Stimulated activated CD8-positive, alpha-beta memory T cell treated with anti-CD3 and anti-CD28 coated beads, Interleukin-7, amount 100 ng/mL, for 4 hours (primary cell): ENCODE data around the gene PATJ.

ENCODE experiments used
- DNase-seq, 2 donors: peaks; one replicate each; pipeline ENCODE4 v3.0.0-alpha.2; 2020; ENCODE audit warnings: low read depth in 2 of 2

The PATJ gene

DNA sequence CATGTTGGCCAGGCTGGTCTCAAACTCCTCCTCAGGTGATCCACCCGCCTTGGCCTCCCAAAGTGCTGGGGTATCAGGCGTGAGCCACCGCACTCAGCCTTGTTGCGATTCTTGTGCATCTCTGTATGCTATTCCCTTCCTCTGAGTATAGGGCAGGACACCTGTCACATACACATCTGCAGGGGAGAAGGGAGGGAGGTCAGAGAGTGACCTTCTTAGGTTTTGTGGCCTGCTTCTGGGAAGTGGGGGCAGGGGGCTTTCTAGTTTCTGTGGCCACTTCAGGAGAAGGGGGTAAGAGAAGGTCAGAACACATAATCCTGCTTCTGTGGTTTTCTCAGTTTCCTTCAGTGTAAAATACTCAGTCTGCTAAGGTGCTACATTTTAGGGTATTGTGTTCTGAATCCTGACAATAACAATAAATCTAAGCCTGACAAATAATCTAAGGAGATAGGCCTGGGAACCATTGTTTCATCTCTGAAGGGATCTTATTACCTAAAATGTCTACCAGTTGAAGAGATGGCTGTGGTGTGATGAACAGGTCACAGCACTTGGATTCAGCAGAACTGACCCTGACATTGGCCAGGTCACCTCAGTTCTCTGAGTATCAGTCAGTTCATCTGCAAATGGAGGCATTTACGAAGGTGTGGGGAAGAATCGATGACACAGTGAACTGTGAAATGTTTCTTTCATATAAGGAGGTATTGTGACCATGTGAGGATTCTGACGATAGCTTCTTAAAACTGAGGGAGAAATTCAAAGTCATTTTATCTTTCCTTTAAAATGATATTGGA, 239.8 kb downstream of the PATJ start:
- no peak for DNase-seq

DNA sequence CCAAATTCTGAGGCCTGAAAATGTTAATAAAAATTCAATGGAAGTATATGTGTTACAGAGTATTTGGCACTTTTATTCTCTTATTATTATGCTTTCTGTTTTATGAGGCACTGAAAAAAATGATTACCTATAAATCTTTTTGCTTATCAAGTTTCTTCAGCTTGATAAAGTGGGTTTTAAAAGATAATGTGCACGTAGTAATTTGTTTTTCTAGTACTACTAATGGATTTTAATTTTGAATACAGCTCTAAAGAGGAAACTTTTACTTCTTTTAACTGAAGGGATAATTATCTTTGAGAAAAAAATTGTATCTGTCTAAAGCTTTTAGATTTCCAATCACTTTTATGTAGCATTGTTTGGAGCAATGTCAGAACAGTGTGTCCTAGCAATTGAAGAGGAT, 241.0 kb downstream of the PATJ start:
- no peak for DNase-seq

DNA sequence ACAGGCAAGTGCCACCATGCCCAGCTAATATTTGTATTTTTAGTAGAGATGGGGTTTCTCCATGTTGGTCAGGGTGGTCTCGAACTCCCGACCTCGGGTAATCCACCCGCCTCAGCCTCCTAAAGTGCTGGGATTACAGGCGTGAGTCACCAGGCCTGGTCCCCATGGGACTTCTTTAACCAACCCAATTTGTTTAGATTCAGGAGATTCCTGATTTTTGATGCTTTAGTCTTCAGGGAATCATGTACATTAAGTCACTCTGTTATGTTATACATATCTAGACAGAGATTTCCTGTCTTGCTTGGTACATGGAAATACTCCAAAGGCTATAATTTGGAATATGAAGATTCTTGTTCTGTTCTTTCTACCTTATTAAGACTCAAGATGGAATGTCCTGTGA, 250.0 kb downstream of the PATJ start:
- DNase-seq, result no peak

DNA sequence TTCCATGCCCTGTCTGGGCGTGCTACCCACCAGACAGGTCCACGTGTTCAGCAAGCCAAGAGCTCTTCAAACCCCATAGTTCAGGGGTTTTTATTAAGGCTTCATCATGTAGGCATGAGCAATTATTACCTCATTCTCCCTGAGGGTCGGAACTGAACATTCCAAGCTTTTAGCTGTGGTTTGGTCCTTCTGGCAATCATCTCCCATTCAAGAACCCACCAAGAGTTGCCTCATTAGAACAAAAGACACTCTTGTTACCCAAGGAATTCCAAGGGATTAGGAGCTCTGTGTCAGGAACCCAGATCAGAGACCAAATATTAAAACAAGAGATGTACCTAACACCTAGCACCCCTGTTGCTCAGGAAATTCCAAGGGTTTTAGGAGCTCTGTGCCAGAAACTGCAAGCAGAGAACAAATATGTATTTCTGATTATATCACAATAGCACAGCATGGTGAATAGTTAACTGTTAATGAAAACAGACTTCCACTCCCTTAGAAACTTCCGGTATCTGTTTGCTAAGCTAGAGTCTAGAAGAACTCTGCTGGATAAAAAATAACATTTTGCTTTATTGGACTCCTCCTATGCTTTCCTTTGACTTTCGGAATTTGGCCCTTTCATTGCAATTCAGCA, 251.2 kb downstream of the PATJ start:
- DNase-seq, result no peak

DNA sequence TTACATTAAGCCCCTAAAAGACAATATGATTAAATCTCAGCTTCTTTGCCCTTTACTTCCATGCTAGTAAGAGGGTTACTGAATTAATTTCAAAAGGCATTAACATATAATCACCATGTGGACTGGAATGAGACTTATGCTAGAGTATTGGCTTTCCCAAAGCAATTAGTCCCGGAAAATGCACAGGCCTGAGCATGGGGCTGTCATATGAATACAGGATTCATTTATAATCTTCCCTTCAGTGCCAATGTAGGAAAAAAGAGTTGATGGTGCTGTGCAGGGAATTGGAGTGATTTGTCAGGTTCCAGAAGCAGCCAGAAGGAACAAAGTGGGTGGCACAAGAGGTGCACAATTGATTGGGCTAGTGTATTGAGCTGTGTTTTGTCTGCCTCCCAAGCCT, 253.4 kb downstream of the PATJ start:
- no peak for DNase-seq

DNA sequence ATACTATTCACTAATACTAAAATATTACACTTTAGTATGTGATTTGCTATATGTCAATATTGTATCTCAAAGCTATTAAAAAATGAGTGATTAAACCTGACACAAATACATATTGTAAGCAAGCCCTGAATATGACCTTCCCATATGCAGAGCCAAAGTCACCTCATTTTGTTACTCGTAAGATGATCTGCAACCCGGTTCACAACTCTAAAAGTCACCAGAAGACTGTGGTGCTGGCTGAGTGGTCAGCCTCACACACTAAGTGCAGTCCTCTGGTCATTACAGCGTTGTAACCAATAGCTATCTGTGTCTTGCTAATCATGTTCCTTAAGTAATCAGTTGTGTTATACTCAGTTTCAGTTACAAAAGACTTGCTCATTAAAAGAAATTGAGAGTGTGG, 254.8 kb downstream of the PATJ start:
- DNase-seq, result no peak

DNA sequence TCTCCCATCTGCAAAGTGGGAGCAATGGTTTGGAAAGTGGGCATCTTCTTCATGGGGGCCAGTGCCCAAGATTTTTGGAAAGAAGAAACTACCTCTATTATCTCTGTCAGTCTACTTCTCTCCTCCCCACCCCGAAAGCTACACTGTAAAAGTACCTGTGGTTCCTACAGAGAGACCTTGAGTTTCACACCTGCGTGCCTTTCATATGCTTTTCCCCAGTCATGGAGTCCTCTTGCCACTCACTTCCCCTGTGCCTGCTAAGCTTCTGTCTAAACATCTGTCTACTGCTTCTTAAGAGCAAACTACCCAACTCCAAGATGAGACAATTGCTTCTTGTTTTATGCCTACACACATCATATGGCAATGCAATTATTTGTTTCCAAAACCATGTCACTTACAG, 261.5 kb downstream of the PATJ start:
- DNase-seq, result no peak

DNA sequence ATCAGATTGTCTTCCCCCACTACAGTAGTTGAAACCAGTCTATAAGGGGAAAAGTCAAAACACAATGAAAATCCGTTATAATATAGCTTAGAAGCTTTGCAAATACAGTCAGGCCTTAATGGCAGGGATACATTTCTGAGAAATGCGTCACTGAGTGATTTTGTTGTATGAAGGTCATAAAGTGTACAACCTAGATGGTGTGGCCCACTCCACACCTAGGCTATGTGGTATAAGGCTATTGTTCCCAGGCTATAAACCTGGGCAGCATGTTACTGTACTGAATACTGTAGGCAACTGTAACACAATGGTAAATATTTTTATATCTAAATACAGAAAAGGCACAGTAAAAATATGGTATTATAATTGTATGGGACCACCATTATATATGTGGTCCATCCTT, 264.4 kb downstream of the PATJ start:
- DNase-seq, result no peak

DNA sequence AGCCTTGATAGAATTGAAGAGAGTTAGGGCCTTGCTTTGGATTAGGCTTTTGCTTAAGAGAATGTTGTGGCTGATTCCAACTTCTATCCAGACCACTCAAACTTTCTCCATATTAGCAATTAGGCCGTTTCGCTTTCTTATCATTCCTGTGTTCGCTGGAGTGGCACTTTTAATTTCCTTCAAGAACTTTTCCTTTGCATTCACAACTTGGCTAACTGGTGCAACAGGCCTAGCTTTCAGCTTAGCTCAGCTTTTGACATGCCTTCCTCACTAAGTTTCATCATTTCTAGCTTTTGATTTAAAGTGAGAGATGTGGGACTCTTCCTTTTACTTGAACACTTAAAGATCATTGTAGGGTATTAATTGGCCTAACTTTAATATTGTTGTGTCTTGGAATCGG, 268.7 kb downstream of the PATJ start:
- no peak for DNase-seq

DNA sequence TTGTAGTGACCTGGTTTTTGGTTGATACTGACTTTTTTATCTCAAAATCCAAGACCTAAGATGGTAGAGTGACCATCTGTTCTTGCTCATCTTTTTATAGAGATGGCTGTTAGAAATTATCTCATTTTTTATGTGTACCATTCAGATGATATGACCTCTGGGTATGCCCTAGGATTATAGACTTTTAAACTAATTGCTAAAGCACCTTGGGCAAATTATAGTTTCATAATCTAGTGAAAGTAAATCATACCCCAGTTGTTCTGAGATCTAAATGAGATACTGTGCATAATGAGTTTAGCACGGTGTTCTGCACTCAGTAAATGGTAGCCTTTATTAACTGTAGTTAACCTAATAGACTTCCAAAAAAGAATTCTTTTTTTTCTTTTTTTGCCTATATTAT, 269.8 kb downstream of the PATJ start:
- DNase-seq, result no peak

DNA sequence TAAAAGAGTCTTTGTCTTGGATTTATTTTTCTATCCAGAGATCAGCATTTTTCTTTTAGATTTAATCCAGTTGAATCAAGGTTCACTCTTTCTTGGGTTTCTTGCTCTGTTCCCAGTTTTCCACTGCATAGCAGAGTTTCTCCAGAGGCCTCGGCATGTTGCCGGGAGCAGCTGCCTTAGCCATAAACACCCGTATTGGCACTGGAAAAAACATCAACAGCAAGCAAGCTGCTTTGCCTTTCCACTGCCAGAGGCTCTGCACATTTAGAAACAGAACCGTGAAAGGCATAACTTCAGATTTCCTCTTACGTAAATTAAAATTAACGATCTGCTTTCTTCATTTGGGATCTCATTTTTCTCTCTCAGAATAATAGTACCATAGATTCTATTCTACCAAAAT, 270.6 kb downstream of the PATJ start:
- DNase-seq, result no peak

DNA sequence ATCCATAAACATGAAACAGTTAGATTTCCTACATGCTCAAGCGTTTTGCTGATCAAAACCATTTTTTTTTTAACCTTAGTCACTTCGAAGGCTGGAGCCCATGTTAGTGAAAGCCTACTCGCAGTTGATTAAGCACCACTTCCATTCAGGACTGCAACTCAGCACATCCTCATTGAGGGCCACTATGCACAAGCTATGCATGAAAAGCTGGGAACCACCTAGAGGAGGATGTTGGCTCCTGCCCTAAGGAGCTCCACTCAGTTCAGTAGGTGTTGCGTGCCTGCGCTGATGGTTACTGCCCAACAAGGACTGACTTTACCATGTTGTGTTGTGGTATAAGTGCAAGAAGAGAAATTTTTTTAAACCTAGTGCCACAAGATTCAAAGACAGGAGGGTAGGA, 271.0 kb downstream of the PATJ start:
- no peak for DNase-seq

DNA sequence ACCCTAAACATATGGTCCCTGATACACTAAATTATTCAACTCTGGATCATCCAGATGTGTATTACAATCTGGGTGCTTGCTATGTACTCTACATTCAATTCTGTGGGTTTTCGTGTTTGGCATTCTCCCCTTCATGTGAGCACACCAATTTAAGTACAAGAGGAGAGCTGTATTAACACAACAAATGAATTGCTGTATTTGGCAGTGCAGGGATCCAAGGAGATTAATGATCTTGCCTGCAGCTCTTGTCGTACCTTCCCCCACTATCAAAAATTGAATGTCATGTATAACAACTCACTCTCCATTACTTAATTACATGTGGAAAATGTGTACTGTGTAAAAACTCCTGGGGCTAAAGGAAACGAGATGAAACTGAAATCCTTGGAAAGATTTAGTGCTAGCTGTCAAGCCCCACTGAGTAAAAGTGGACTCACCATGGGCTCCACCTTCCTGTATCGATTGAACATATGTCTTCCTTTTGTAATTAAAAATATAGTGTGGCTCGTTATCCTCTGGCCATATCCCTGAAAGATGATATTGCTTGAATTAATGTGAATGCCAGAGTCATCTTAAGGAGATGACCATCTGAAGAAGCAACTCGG, 280.2 kb downstream of the PATJ start:
- DNase-seq, result no peak

DNA sequence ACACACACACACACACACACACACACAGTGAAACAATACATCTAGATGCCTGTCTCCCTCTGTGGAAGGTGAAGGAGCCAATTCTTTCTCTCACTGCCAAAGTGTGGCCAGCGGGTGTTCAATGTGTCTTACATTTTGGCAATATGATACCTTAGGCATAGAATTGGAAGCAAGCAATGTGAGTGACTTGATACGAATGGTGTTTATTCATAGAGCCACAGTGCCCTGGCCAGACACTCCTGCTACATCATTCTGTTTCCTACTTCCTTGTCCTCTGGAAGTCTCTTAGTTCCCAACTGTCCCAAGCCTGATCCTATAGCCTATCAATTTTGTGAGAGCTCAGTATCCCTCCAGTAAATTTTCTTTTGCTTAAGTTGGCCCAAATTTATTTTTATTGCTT, 282.4 kb downstream of the PATJ start:
- DNase-seq, result no peak

DNA sequence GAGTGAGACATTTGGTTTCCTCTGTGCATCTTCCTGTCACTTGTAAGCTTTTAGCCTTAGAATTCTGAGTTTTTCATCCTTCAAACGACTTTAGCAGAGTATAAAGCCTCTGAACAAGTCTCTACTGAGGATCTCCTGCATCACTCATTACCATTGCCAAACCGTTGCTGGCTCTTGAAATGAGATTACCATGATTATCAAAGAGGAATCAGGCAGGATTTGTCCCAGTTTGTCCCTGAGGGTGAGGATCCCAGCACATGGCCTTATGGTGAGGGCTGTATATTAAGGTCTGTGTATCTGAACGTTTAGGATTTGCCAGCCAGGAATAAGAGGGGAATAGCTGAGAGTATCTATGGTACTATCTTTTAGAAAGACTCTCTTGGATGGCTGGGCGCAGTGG, 282.9 kb downstream of the PATJ start:
- DNase-seq, result no peak

DNA sequence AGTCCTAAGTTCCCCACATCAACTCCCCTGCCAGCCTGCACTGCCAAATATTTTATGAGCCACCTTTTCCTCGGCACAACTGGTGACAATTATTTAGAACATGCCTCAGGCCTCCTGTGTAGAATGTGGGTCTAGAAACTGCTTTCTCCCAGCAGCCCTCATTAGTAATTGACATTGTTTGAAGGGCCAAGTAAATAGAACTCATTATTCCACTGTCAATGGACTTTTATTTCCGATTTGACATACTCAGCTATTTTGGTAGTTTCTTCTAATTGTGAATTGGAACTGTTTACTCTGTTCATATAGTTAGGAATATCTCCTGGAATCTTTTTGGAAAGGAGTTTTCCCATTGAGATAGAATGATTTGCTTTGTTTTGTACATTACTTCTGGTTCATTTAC, 283.6 kb downstream of the PATJ start:
- no peak for DNase-seq

DNA sequence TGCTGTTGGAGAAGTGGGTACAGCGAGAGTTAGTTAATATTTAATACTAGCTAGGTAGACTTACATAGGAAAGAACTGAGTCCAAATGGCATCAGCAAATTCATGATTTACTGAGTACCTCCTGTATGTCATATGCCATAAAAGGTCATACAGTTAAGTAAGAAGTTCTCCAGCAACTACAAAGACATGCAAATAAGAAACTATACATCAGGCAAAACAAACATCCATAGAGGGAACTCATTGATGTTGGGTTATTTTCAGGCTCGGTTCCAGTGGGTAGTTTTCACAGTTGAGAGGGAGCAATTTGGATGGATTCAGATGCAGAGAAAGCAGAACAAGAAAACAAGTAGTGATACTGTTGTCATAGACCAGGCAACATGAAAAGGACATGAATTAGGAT, 287.4 kb downstream of the PATJ start:
- no peak for DNase-seq

DNA sequence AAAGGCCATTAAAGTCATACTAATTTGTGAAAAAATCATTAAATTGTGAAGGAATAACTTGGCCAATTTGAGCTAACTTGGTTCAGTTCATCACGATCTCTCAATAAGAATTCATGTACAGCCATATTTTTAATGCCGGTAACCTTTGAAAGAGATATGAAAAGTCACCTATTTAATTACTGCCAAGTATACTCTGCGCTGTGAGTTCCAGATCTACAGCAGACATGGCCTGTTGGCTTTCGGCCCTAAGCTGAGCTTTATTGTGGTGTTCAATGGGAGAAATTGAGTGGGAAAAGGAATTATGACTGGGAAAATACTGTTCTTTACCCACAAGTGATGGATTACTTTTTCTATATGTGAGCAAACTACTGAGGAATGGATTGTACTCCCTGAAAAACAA, 292.5 kb downstream of the PATJ start:
- no peak for DNase-seq

DNA sequence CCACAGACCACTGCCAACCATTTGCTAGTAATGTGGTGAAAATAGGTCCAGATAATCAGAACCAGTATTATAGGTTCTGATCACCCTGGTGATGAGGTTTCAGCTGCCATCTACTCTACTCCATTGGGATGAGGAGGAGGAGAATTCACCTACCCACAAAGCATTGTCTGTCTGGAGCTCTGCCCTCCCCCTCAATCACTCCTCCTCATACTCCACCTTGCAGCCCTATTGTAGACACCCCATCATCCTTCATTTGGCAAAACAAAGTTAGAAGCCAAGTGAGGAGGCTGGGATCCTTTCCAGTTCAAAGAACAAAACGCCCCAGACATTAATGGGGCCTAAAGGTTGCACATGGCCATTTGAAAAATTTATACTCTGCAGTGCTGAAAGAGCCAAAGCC, 295.0 kb downstream of the PATJ start:
- no peak for DNase-seq

DNA sequence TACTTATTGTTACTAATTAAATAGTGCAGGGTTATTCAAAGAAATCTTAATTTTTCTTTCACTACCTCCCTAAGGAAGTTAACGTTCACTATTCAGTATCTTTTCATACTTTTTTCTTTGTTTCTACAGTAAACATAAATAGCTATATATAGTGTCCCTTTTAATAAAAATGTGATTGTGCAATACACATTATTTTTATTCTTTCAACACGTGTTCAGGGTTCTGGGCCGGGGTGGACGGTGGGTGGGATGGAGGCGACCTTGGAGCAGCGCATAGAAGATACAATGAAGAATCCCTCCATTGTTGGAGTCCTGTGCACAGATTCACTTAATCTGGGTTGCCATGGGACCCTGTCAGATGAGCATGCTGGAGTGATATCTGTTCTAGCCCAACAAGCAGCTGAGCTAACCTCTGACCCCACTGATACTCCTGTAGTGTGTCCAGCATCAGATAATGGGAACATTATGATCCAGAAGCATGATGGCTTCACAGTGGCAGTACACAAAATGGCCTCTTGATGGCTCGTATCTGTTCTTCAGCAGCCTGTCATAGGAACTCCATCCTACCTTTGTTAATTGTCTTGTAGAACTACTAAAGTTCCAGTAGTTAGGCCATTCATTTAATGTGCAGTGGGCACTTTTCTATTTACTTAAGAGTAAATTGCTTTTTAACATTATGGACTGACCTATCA, 296.5 kb downstream of the PATJ start:
- DNase-seq, result no peak

DNA sequence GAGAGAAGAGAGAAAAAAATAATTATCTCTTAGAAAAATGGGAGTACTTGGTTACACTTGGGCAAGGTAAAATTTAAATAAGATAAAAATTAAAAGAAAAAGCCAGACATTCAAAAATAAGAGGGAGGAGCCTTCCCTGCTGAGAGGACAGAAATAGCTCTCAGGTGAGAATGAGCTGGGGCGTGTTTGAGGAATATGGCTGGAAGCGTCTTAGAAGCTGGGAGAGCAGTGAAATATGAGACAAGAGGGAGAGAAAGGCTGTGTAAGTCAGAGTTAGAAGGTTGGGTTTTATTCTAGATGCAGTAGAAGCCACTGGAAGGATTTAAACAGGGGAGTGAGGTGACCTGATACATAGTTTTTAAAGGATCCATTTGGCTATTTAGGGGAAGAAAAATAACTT, 298.2 kb downstream of the PATJ start:
- no peak for DNase-seq

DNA sequence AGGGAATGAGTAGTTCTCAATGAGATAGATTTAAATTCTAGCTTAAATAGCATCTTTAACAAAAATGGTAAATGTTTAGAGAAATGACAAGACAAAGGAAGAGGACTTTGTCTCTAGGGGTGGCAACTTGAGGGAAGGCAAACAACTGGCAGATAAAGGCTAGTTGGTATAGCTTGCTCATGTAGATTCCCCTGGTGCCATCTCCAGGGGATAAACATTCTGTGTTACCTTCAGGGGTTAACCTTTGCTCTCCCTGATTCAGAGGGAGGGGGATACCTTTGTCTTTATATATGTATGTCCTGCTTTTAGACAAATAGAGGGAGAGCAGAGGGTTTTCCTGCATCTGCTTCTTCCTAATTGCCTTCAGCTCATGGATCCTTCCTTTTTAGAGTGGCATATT, 298.7 kb downstream of the PATJ start:
- DNase-seq, result no peak

DNA sequence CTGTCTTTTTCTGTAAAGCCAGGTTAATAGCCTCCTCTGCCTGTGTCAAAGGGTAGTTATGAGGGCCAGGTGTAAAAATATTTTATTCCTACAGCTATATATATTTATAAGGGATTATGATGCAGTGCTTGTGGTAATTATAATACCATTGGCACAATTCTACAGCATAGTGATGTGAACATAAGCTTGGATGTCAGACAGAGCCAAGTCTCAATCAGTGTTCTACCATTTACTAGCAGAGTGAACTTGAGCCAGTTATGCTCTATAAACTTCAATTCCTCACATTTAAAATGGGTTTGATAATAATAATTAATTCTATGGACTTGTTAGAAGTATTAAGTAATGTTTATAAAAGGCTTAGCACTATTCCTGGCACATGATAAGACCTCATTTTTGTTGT, 300.9 kb downstream of the PATJ start:
- DNase-seq, result no peak
